Neural progenitor cell (in vitro differentiated cells): Measurements from ENCODE around the gene CYP26A1. TPM values are rescaled to one million over a fixed set of nuclear protein-coding genes. Genes with fewer than 3 reads are reported as not detected.
A peak's percentile ranks its signal among the peaks of the same experiment; 100 is the strongest.

Source experiments
- DNase-seq: peaks from one replicate; pipeline ENCODE4 v3.0.0-alpha.2; 2016; ENCODE audit warnings: low spot score
- H2AFZ ChIP-seq: fragments of 200-600 bp; sonication (generic); replicated peaks from 2 replicates; pipeline ENCODE4 v1.6.1; 2016; ENCODE audit warnings: antibody characterized with exemption
- H3F3A ChIP-seq: fragments of 200-600 bp; sonication (generic); 2 replicates; pipeline ENCODE4 v1.6.1; 2016; ENCODE audit warnings: antibody characterized with exemption, low read depth
- H3K27ac ChIP-seq: fragments of 200-600 bp; sonication (generic); 2 replicates; pipeline ENCODE4 v1.5.1; 2016; ENCODE audit warnings: mild to moderate bottlenecking
- H3K27me3 ChIP-seq: fragments of 200-600 bp; sonication (generic); 2 replicates; pipeline ENCODE4 v1.6.1; 2016; ENCODE audit warnings: mild to moderate bottlenecking, moderate library complexity
- H3K36me3 ChIP-seq: fragments of 200-600 bp; sonication (generic); 2 replicates; pipeline ENCODE4 v1.5.1; 2016
- H3K4me1 ChIP-seq: fragments of 200-600 bp; sonication (generic); 2 replicates; pipeline ENCODE4 v1.6.1; 2016; ENCODE audit warnings: mixed run types
- H3K4me2 ChIP-seq: fragments of 200-600 bp; sonication (generic); 2 replicates; pipeline ENCODE4 v1.6.1; 2016
- H3K4me3 ChIP-seq: fragments of 200-600 bp; sonication (generic); 2 replicates; pipeline ENCODE4 v1.5.1; 2016
- H3K79me2 ChIP-seq: fragments of 200-600 bp; sonication (generic); 2 replicates; pipeline ENCODE4 v1.6.1; 2016; ENCODE audit warnings: low read depth
- H3K9ac ChIP-seq: fragments of 200-600 bp; sonication (generic); 2 replicates; pipeline ENCODE4 v1.6.1; 2016
- H3K9me3 ChIP-seq: fragments of 200-600 bp; sonication (generic); 2 replicates; pipeline ENCODE4 v1.5.1; 2016; ENCODE audit warnings: low read depth
- H4K20me1 ChIP-seq: fragments of 200-600 bp; sonication (generic); 2 replicates; pipeline ENCODE4 v1.6.1; 2016; ENCODE audit warnings: low read depth
- H3K27ac Mint-ChIP-seq: 3 replicates; pipeline ENCODE4 v1.8.0; 2021; ENCODE audit warnings: mixed read lengths
- H3K27me3 Mint-ChIP-seq: 2 replicates; pipeline ENCODE4 v1.8.0; 2022; ENCODE audit warnings: low read depth, mild to moderate bottlenecking, inconsistent platforms, moderate library complexity, mixed read lengths; ENCODE audit not compliant: insufficient read depth
- H3K36me3 Mint-ChIP-seq: 3 replicates; pipeline ENCODE4 v1.8.0; 2021; ENCODE audit warnings: mixed read lengths
- H3K4me1 Mint-ChIP-seq: 3 replicates; pipeline ENCODE4 v1.8.0; 2021; ENCODE audit warnings: mixed read lengths
- H3K4me3 Mint-ChIP-seq: 3 replicates; pipeline ENCODE4 v1.8.0; 2021; ENCODE audit warnings: mild to moderate bottlenecking, moderate library complexity, mixed read lengths
- H3K9me3 Mint-ChIP-seq: 3 replicates; pipeline ENCODE4 v1.8.0; 2020; ENCODE audit warnings: mixed read lengths
- CTCF ChIP-seq: fragments of 200-600 bp; sonication (generic); IDR thresholded peaks from 2 replicates; pipeline ENCODE4 v1.5.1; 2017; ENCODE audit warnings: antibody characterized with exemption, mild to moderate bottlenecking
- EZH2 ChIP-seq: fragments of 200-600 bp; sonication (generic); IDR thresholded peaks from 2 replicates; pipeline ENCODE4 v1.6.1; 2017; ENCODE audit warnings: antibody characterized with exemption, mild to moderate bottlenecking, moderate library complexity
- EZH2phosphoT487 ChIP-seq: fragments of 200-600 bp; sonication (generic); IDR thresholded peaks from 2 replicates; pipeline ENCODE4 v1.6.1; 2017; ENCODE audit warnings: antibody characterized with exemption
- total RNA-seq: library from RNA; depleted of rRNA; stranded (reverse); fragments of >200 nt; gene quantifications from 2 replicates; pipeline ENCODE4 v1.2.3, GENCODE V29; 2015; ENCODE audit warnings: low replicate concordance

The CYP26A1 gene
- total RNA-seq, 1 donor from 2014 or later, result 6.7 TPM

DNA sequence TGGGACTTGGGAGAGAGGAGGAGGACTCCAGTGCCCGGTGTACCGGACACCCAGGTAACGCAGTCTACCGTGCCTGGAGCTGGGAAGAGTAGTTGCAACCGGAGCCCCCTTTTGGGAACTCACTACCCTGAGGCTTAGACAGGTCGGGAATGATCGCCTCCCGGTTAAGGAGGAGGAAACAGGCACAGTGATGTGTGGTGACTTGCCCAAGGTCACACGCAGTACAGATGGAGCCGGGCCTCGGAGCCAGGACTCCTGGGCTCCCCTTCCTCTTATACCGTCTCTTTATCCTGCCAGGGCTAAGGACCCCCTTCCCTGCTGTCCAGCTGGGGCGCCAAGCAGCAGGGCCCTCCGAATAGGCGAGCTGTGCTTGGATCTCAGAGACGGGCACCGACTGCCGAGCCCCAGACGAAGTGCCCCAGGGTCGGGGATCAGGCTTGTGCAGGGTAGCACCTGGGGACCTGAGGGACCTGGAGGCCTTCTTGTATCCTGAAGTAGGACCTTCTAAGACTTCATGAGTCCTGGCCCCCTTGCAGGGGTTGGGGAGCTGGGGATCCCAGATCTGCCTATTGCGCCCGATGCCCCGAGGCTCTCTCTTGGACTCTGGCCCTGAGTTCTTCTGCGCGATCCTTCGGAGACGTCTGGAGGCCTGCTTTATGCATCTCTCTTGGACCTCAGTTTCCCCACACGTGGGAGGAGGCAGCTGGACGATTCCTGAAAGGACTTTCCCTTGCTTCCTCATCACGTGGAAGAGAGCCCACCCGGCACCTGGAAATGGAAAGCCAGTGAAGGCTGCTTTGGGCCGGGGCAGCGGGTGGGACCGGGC is 767 bp upstream of the CYP26A1 start:
- Histone ChIP-seq H4K20me1 (peaks cover 43% of the 10 kb centered on the region), H2AFZ (peak overlapping the region; percentile 91), H3K27me3 (peaks cover 91% of the 10 kb centered on the region), H3K4me2 (peak overlapping the region; percentile 89), H3K4me3 (peak overlapping the region; percentile 66), H3F3A (peaks cover 23% of the 10 kb centered on the region), H3K36me3 (no peaks in the 10 kb centered on the region), H3K4me1 (peaks cover 20% of the 10 kb centered on the region), H3K9me3 (no peaks in the 10 kb centered on the region), H3K9ac (no peak overlapping the region), H3K27ac (no peak overlapping the region), H3K79me2 (peaks cover 48% of the 10 kb centered on the region)
- Mint-ChIP-seq H3K27me3 (peaks cover 74% of the 10 kb centered on the region), H3K4me1 (peaks cover 35% of the 10 kb centered on the region), H3K36me3 (no peaks in the 10 kb centered on the region), H3K9me3 (peaks cover 2% of the 10 kb centered on the region), H3K27ac (no peak overlapping the region), H3K4me3 (peak overlapping the region; percentile 87)
- DNase-seq, result peak; percentile 24
- TF ChIP-seq EZH2, result peak; percentile 82
- peak; percentile 53 for TF ChIP-seq EZH2phosphoT487
- TF ChIP-seq CTCF, result no peak

GRCh38 chr10:93074147-93074596 is 479 bp downstream of the CYP26A1 start:
- H3K9me3 ChIP-seq, result no peaks in the 10 kb centered on the region
- H3K4me3 ChIP-seq, result peak overlapping the region; percentile 66
- Mint-ChIP-seq H3K4me3 (peak overlapping the region; percentile 87), H3K36me3 (no peaks in the 10 kb centered on the region), H3K4me1 (peaks cover 29% of the 10 kb centered on the region), H3K9me3 (no peaks in the 10 kb centered on the region), H3K27me3 (peaks cover 62% of the 10 kb centered on the region), H3K27ac (no peak overlapping the region)
- H3K27ac ChIP-seq, result no peak overlapping the region
- H3K27me3 ChIP-seq, result peaks cover 79% of the 10 kb centered on the region
- no peak overlapping the region for H3K9ac ChIP-seq
- no peaks in the 10 kb centered on the region for H3K36me3 ChIP-seq
- peaks cover 17% of the 10 kb centered on the region for H3K4me1 ChIP-seq
- peak overlapping the region; percentile 91 for H2AFZ ChIP-seq
- TF ChIP-seq EZH2phosphoT487, result peak; percentile 6
- peak; percentile 27 for TF ChIP-seq CTCF
- peak; percentile 56 for TF ChIP-seq EZH2
- DNase-seq, result peak; percentile 73
- H3K4me2 ChIP-seq, result peak overlapping the region; percentile 89
- peaks cover 48% of the 10 kb centered on the region for H3K79me2 ChIP-seq
- peaks cover 28% of the 10 kb centered on the region for H3F3A ChIP-seq
- H4K20me1 ChIP-seq, result peaks cover 36% of the 10 kb centered on the region

DNA sequence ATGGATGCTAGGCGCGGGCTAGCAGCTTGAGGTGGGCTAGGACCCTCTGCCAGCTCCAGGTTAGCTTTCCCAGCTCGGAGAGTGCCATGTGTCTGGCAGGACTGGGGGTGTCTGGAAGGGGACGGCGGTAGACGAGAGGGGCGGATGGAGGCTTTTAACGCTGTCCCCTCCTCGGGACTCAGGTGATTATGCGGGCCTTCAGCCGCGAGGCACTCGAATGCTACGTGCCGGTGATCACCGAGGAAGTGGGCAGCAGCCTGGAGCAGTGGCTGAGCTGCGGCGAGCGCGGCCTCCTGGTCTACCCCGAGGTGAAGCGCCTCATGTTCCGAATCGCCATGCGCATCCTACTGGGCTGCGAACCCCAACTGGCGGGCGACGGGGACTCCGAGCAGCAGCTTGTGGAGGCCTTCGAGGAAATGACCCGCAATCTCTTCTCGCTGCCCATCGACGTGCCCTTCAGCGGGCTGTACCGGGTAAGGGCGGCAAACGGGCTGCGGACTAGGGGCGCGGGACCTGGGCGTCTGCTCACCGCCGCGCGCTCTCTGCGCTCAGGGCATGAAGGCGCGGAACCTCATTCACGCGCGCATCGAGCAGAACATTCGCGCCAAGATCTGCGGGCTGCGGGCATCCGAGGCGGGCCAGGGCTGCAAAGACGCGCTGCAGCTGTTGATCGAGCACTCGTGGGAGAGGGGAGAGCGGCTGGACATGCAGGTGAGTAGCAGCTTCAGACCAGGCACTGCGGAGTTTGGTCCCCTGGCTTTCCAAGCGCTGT is 1.1 kb downstream of the CYP26A1 start:
- Histone ChIP-seq H3K79me2 (peaks cover 48% of the 10 kb centered on the region), H3K27ac (no peak overlapping the region), H3F3A (peaks cover 28% of the 10 kb centered on the region), H3K4me1 (peaks cover 17% of the 10 kb centered on the region), H3K9me3 (no peaks in the 10 kb centered on the region), H4K20me1 (peaks cover 31% of the 10 kb centered on the region), H3K36me3 (no peaks in the 10 kb centered on the region), H3K27me3 (peaks cover 72% of the 10 kb centered on the region), H3K4me2 (peak overlapping the region; percentile 89), H3K4me3 (peak overlapping the region; percentile 66), H2AFZ (peak overlapping the region; percentile 91), H3K9ac (no peak overlapping the region)
- Mint-ChIP-seq H3K27ac (no peak overlapping the region), H3K9me3 (no peaks in the 10 kb centered on the region), H3K4me1 (peaks cover 27% of the 10 kb centered on the region), H3K4me3 (peak overlapping the region; percentile 87), H3K27me3 (peaks cover 58% of the 10 kb centered on the region), H3K36me3 (no peaks in the 10 kb centered on the region)
- peak; percentile 66 for DNase-seq
- TF ChIP-seq EZH2phosphoT487, result no peak
- TF ChIP-seq EZH2, result peak; percentile 83
